Omental fat pad (tissue), 4 donors: ENCODE results near the gene C5orf46. TPM values are rescaled to one million over a fixed set of nuclear protein-coding genes. Genes with fewer than 3 reads are reported as not detected.

Source experiments
- ATAC-seq: fragments of 150-250 bp; one replicate; pipeline ENCODE4 v1.9.1; 2016; ENCODE audit warnings: mild to moderate bottlenecking, moderate library complexity; ENCODE audit not compliant: low FRiP score
- DNase-seq: peaks from one replicate; pipeline ENCODE4 v3.0.0-alpha.2; 2019; ENCODE audit warnings: low spot score
- CTCF ChIP-seq, 3 donors: fragments of 450-650 bp; IDR thresholded peaks; one replicate each; pipeline ENCODE4 v1.5.1; 2016 to 2017; ENCODE audit warnings: antibody characterized with exemption in 3 of 3, mild to moderate bottlenecking in 3 of 3, moderate library complexity in 2 of 3
- total RNA-seq, 4 donors: library from RNA; depleted of rRNA; stranded (reverse); fragments of >200 nt; gene quantifications; one replicate each; pipeline ENCODE4 v1.1.0, GENCODE V29; 2016

The C5orf46 gene
- total RNA-seq, 4 donors from 2014 or later: not detected

- TF ChIP-seq CTCF (IDR thresholded peaks at IDR 0.05): no peak
- no peak for ATAC-seq
- no peak for DNase-seq
Observed at GRCh38 chr5:147869112-147869511, 37.2 kb downstream of the C5orf46 start.

GRCh38 chr5:147863454-147864158 lies 42.7 kb downstream of the C5orf46 start:
- no peak for DNase-seq
- no peak for TF ChIP-seq CTCF (IDR thresholded peaks at IDR 0.05)
- no peak for ATAC-seq

GRCh38 chr5:147860641-147861025 lies 45.7 kb downstream of the C5orf46 start:
- DNase-seq (no peak), ATAC-seq (no peak)
- TF ChIP-seq CTCF (IDR thresholded peaks at IDR 0.05): no peak

- TF ChIP-seq CTCF (IDR thresholded peaks at IDR 0.05): no peak
- ATAC-seq (no peak), DNase-seq (no peak)
Observed at GRCh38 chr5:147859962-147860640, 46.2 kb downstream of the C5orf46 start.

- TF ChIP-seq CTCF (IDR thresholded peaks at IDR 0.05): no peak
- ATAC-seq: no peak
Observed at GRCh38 chr5:147858565-147858964, 47.8 kb downstream of the C5orf46 start.

GRCh38 chr5:147857302-147858129 lies 48.8 kb downstream of the C5orf46 start:
- no peak for TF ChIP-seq CTCF (IDR thresholded peaks at IDR 0.05)
- ATAC-seq (no peak), DNase-seq (peak; percentile 55)

More at GRCh38 chr5:147858565-147858964, 47.8 kb downstream of the C5orf46 start:
- no peak for DNase-seq
